C4-2B (cell line): ENCODE measurements around the gene SFTPA1.
"Not testable (repeated sequence)": the region's sequence is repeated elsewhere in the genome, so short reads cannot be mapped to it uniquely, and the experiment has no call there.

ENCODE experiments used
- H3K27ac ChIP-seq: fragments of 450-650 bp; 2 replicates; pipeline ENCODE4 v1.5.1; 2017
- CTCF ChIP-seq: fragments of 450-650 bp; conservative IDR thresholded peaks from 2 replicates; pipeline ENCODE4 v1.5.1; 2017; ENCODE audit warnings: mild to moderate bottlenecking
- ZFX ChIP-seq: fragments of 450-650 bp; IDR thresholded peaks from 2 replicates; pipeline ENCODE4 v1.6.1; 2017

SFTPA1 gene

GRCh38 chr10:79583488-79584024 is 27.2 kb upstream of the SFTPA1 start:
- H3K27ac ChIP-seq: no peak overlapping the region
- no peak for TF ChIP-seq CTCF
- TF ChIP-seq ZFX: no peak

- TF ChIP-seq CTCF: no peak
- TF ChIP-seq ZFX: no peak
These were observed 24.7 kb upstream of the SFTPA1 start for GRCh38 chr10:79585870-79586527.

DNA sequence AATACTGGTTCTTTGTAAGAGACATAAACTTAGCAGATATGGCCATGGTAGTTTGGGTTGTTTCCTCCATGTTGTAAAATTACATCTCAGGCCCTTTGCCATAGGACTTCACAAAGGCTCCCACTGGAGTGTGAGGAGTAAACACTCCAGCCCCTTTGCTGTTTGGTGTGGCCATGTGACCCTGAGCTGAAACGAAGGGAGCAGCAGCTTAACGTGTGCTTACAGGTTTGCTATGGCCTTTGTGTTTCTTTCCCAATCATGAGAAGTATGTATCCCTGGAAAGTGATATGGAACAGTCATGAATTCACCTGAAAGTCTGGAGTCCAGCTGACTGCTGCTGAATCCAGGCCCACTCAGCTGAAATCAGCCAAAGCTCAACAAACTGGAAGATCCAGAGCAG is 23.8 kb upstream of the SFTPA1 start:
- no peak for TF ChIP-seq ZFX
- no peak for TF ChIP-seq CTCF
- H3K27ac ChIP-seq: no peak overlapping the region

More at GRCh38 chr10:79585870-79586527, 24.7 kb upstream of the SFTPA1 start:
- no peak overlapping the region for H3K27ac ChIP-seq

- no peak overlapping the region for H3K27ac ChIP-seq
- TF ChIP-seq ZFX (no peak), CTCF (no peak)
These were observed 21.9 kb upstream of the SFTPA1 start for GRCh38 chr10:79588800-79589199.

- no peak overlapping the region for H3K27ac ChIP-seq
- TF ChIP-seq CTCF (no peak), ZFX (no peak)
These were observed 17.4 kb upstream of the SFTPA1 start for GRCh38 chr10:79593377-79593776.

DNA sequence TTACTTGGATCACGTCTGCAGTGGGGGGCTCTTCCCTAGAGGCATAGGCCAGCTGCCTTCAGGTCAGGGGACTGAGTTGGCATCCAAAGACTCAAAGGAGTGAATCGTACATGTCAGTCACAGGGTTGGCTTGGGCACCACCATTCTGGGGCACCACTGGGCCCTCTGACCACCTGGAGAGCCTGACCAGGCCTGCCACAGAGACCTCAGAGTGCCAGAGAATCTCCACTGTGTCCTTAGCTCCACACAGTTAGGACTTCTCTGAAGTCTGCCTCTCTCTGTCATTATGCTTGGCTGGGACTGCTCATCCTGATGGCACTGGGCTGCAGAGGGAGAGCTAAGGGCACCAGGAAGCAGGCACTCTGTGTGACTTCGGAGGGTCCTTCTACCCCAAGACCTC is 16.2 kb upstream of the SFTPA1 start:
- not testable (repeated sequence) for H3K27ac ChIP-seq

- no peak overlapping the region for H3K27ac ChIP-seq
- TF ChIP-seq ZFX (no peak), CTCF (no peak)
These were observed 15.2 kb upstream of the SFTPA1 start for GRCh38 chr10:79595510-79595909.

GRCh38 chr10:79599644-79600043 is 11.1 kb upstream of the SFTPA1 start:
- not testable (repeated sequence) for H3K27ac ChIP-seq
